ENCODE results near the gene IL1RL1. TPM values are rescaled to one million over a fixed set of nuclear protein-coding genes. Genes with fewer than 3 reads are reported as not detected.

Gene IL1RL1
- total RNA-seq, 1 donor from 2014 or later: not detected

DNA sequence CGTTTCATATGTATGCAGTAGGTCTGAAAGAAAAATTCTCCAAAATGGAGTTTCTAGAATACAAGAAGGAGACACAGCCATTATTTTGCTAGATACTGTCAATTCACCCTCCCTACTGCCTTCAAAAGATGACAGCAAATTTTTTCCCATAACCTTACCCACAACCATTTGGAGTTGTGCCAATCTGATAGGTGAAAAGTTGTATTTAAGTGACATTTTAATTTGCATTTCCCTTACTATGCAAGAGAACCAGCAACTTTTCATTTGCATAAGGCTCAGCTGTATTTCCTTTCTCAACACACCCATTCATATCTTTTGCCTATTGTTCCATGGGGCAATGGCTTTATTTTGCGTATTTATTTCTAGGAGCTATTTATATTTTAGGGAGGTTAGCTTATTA is 80.2 kb downstream of the IL1RL1 start:
- Mint-ChIP-seq H3K4me3 (no peak overlapping the region), H3K27ac (no peak overlapping the region), H3K9me3 (no peaks in the 10 kb centered on the region), H3K27me3 (no peaks in the 10 kb centered on the region), H3K4me1 (no peaks in the 10 kb centered on the region), H3K36me3 (ENCODE audit: low read depth) (no peaks in the 10 kb centered on the region)
- DNase-seq: no peak
- ChIA-PET POLR2A (no interaction called here), CTCF (interaction anchor here (0.8 to 1.8 kb wide), 2 partner anchors 36 to 51 kb away, joined by 3 to 4 read pairs; partner anchors contain the start of gene IL18R1)
- intact Hi-C loops (cut with micrococcal nuclease): no loop called here
- ATAC-seq (ENCODE audit: low read depth): no peak
- TF ChIP-seq, protein P1, sequence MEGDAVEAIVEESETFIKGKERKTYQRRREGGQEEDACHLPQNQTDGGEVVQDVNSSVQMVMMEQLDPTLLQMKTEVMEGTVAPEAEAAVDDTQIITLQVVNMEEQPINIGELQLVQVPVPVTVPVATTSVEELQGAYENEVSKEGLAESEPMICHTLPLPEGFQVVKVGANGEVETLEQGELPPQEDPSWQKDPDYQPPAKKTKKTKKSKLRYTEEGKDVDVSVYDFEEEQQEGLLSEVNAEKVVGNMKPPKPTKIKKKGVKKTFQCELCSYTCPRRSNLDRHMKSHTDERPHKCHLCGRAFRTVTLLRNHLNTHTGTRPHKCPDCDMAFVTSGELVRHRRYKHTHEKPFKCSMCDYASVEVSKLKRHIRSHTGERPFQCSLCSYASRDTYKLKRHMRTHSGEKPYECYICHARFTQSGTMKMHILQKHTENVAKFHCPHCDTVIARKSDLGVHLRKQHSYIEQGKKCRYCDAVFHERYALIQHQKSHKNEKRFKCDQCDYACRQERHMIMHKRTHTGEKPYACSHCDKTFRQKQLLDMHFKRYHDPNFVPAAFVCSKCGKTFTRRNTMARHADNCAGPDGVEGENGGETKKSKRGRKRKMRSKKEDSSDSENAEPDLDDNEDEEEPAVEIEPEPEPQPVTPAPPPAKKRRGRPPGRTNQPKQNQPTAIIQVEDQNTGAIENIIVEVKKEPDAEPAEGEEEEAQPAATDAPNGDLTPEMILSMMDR (IDR thresholded peaks at IDR 0.05): no peak

DNA sequence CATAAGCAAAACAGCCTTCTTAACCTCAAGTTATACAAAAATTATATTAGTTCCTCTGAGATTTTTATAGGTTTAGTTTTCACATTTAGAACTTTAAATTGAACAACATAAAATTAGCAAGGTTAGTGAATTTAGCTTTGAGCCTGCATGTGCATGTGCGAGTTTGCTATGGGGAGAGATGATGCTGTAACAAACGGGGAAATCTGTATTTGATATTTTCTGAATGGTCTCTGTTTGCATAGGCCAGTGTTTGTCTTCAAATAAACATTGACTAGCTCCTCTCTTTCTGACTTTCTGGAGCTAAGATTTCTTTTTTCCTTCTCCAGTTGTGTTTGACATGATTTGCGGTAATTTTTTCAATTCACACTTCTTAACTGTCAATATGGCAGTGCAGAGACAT is 80.7 kb downstream of the IL1RL1 start:
- Mint-ChIP-seq H3K4me3 (no peak overlapping the region), H3K9me3 (no peaks in the 10 kb centered on the region), H3K4me1 (no peaks in the 10 kb centered on the region), H3K27ac (no peak overlapping the region), H3K27me3 (no peaks in the 10 kb centered on the region), H3K36me3 (ENCODE audit: low read depth) (no peaks in the 10 kb centered on the region)
- POLR2A ChIA-PET: no interaction called here
- no peak for ATAC-seq (ENCODE audit: low read depth)
- CTCF ChIA-PET: interaction anchor here (0.8 to 1.8 kb wide), 2 partner anchors 36 to 51 kb away, joined by 3 to 4 read pairs; partner anchors contain the start of gene IL18R1
- DNase-seq: no peak
- TF ChIP-seq, protein P1 (IDR thresholded peaks at IDR 0.05): no peak
- intact Hi-C loops (cut with micrococcal nuclease): no loop called here

DNA sequence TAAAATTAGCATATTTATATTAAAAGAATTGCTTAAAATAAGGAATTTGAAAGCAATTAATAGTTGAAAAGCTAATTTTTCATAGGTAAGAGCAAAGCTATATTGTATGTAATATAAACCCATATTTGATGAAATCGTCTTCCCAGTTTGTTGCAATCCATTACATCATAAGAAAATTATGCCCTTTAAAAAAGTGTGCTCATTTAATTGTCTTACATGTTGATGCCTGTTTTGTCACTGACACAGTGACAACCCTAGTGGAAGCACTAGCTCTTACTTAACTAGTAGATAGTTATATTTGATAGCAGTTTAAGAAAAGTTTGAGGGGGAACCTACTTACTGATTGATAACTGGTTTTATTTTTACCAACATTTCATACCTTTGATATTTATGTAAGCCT is 81.6 kb downstream of the IL1RL1 start:
- no peak overlapping the region for H3K27ac Mint-ChIP-seq
- CTCF ChIA-PET: interaction anchor here (1.8 kb wide), 1 partner anchor 37 kb away, joined by 4 read pairs; the partner anchor contains the start of gene IL18R1
- H3K36me3 Mint-ChIP-seq (ENCODE audit: low read depth): no peaks in the 10 kb centered on the region
- no peaks in the 10 kb centered on the region for H3K9me3 Mint-ChIP-seq
- intact Hi-C loops (cut with micrococcal nuclease): no loop called here
- TF ChIP-seq, protein P1 (IDR thresholded peaks at IDR 0.05): no peak
- H3K27me3 Mint-ChIP-seq: no peaks in the 10 kb centered on the region
- H3K4me3 Mint-ChIP-seq: no peak overlapping the region
- H3K4me1 Mint-ChIP-seq: no peaks in the 10 kb centered on the region
- DNase-seq (no peak), ATAC-seq (ENCODE audit: low read depth) (no peak)
- POLR2A ChIA-PET: no interaction called here

DNA sequence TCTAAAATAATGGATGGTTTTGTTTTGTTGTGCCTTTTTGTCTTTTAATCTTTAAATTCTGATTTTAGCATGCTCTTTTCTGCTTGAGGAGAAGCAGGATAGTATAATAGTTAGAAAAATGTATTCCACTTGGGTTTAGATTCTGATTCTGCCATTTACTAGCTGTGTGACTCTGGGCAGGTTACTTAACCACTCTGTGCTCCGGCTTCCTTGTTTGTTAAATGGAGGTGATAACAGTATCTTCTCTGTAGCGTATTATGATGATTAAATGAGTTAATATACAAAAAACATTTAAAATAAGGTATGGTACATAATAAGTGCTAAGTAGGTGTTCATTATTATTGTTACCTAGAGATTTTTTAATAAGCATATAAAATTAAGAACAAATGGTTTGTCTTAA is 84.6 kb downstream of the IL1RL1 start:
- TF ChIP-seq, protein P1 (IDR thresholded peaks at IDR 0.05): no peak
- DNase-seq (no peak), ATAC-seq (ENCODE audit: low read depth) (no peak)
- ChIA-PET CTCF (no interaction called here), POLR2A (no interaction called here)
- no peak overlapping the region for H3K4me3 Mint-ChIP-seq
- H3K4me1 Mint-ChIP-seq: no peaks in the 10 kb centered on the region
- H3K27ac Mint-ChIP-seq: no peak overlapping the region
- H3K9me3 Mint-ChIP-seq: no peaks in the 10 kb centered on the region
- H3K27me3 Mint-ChIP-seq: no peaks in the 10 kb centered on the region
- intact Hi-C loops (cut with micrococcal nuclease): no loop called here
- H3K36me3 Mint-ChIP-seq (ENCODE audit: low read depth): no peaks in the 10 kb centered on the region

DNA sequence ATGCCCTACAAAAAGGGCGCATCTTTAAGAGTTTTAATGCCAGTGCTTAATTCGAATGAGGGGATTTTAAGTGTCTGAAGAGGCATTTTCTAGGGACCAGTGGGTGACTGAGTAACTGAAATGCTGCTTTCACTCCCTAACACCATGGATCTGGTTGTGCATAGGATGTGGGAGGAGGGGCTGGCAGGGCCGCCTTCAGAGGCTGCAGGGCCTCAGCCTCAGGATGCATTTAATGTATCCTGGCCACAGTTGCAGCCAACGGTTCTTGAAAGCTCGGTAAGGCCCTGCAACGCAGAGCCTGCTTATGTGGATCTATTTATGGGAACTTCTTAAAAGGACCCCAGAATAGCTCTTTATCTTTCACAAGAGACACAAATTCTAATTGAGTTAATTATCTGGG is 85.8 kb downstream of the IL1RL1 start:
- POLR2A ChIA-PET: no interaction called here
- no peak overlapping the region for H3K4me3 Mint-ChIP-seq
- H3K27me3 Mint-ChIP-seq: no peaks in the 10 kb centered on the region
- H3K36me3 Mint-ChIP-seq (ENCODE audit: low read depth): no peaks in the 10 kb centered on the region
- TF ChIP-seq, protein P1 (IDR thresholded peaks at IDR 0.05): no peak
- no peaks in the 10 kb centered on the region for H3K4me1 Mint-ChIP-seq
- DNase-seq: no peak
- no peak overlapping the region for H3K27ac Mint-ChIP-seq
- ATAC-seq (ENCODE audit: low read depth): no peak
- CTCF ChIA-PET: no interaction called here
- no peaks in the 10 kb centered on the region for H3K9me3 Mint-ChIP-seq
- intact Hi-C loops (cut with micrococcal nuclease): no loop called here

All from activated B cell treated with CpG ODN at 0.5 μM for 24 hours (primary cell).